Neutrophil (primary cell): Measurements from ENCODE around the gene STAT6.

Source experiments
- H3K27ac ChIP-seq: fragments of 200-600 bp; sonication (generic); 2 replicates; pipeline ENCODE4 v1.5.1; 2016; ENCODE audit warnings: mild to moderate bottlenecking, moderate library complexity
- H3K27me3 ChIP-seq: fragments of 200-600 bp; sonication (generic); 2 replicates; pipeline ENCODE4 v1.6.0; 2016; ENCODE audit warnings: mild to moderate bottlenecking
- H3K36me3 ChIP-seq: fragments of 200-600 bp; sonication (generic); 2 replicates; pipeline ENCODE4 v1.5.1; 2017
- H3K4me1 ChIP-seq, 2 experiments: fragments of 200-600 bp in 1 of 2; sonication (generic) in 1 of 2; 1 replicate in 1 of 2; 2 replicates in 1 of 2; pipeline versions ENCODE4 v1.5.1 to v1.6.1; 2013 to 2016; ENCODE audit warnings: low read depth in 1 of 2, low read length in 1 of 2, mild to moderate bottlenecking in 1 of 2, moderate library complexity in 1 of 2; ENCODE audit not compliant: control insufficient read depth in 1 of 2, insufficient read depth in 1 of 2
- H3K4me3 ChIP-seq, 2 experiments: fragments of 200-600 bp in 1 of 2; sonication (generic) in 1 of 2; 1 replicate in 1 of 2; 2 replicates in 1 of 2; pipeline ENCODE4 v1.5.1; 2013 to 2016; ENCODE audit warnings: low read depth in 1 of 2, low read length in 1 of 2, mild to moderate bottlenecking in 1 of 2, moderate library complexity in 1 of 2
- H3K9me3 ChIP-seq: fragments of 200-600 bp; sonication (generic); 2 replicates; pipeline ENCODE4 v1.5.1; 2016
- CTCF ChIP-seq: fragments of 200-600 bp; sonication (generic); IDR thresholded peaks from 2 replicates; pipeline ENCODE4 v1.5.1; 2016; ENCODE audit warnings: antibody characterized with exemption

STAT6 gene

GRCh38 chr12:57069523-57069922, 41.6 kb downstream of the STAT6 start:
- peak; percentile 91 for TF ChIP-seq CTCF
- H3K9me3 ChIP-seq, result no peaks in the 10 kb centered on the region
- peak overlapping the region; percentile 26 to 40 for H3K4me3 ChIP-seq
- no peaks in the 10 kb centered on the region for H3K27me3 ChIP-seq
- H3K27ac ChIP-seq, result peak overlapping the region; percentile 91
- no peaks in the 10 kb centered on the region for H3K36me3 ChIP-seq
- peaks cover 13 to 16% of the 10 kb centered on the region in 2 experiments for H3K4me1 ChIP-seq

- H3K4me1 ChIP-seq, result peaks cover 13 to 16% of the 10 kb centered on the region in 2 experiments
- no peak overlapping the region for H3K4me3 ChIP-seq
- no peaks in the 10 kb centered on the region for H3K36me3 ChIP-seq
- TF ChIP-seq CTCF, result no peak
- H3K27ac ChIP-seq, result no peak overlapping the region
- no peaks in the 10 kb centered on the region for H3K27me3 ChIP-seq
- H3K9me3 ChIP-seq, result no peaks in the 10 kb centered on the region
These were observed 44.9 kb downstream of the STAT6 start for GRCh38 chr12:57066245-57066644.

GRCh38 chr12:57063991-57064685, 47.0 kb downstream of the STAT6 start:
- Histone ChIP-seq H3K9me3 (no peaks in the 10 kb centered on the region), H3K36me3 (peaks cover 15% of the 10 kb centered on the region), H3K4me3 (no peak overlapping the region), H3K27ac (no peak overlapping the region), H3K27me3 (no peaks in the 10 kb centered on the region), H3K4me1 (peaks cover 0 to under 1% of the 10 kb centered on the region in 2 experiments)
- TF ChIP-seq CTCF, result no peak

GRCh38 chr12:57058454-57058853, 52.7 kb downstream of the STAT6 start:
- no peaks in the 10 kb centered on the region for H3K9me3 ChIP-seq
- H3K27me3 ChIP-seq, result no peaks in the 10 kb centered on the region
- H3K4me3 ChIP-seq, result no peak overlapping the region
- no peak for TF ChIP-seq CTCF
- peaks cover 5 to 9% of the 10 kb centered on the region in 2 experiments for H3K4me1 ChIP-seq
- peaks cover 38% of the 10 kb centered on the region for H3K36me3 ChIP-seq
- no peak overlapping the region for H3K27ac ChIP-seq

- Histone ChIP-seq H3K27me3 (no peaks in the 10 kb centered on the region), H3K9me3 (no peaks in the 10 kb centered on the region), H3K4me3 (no peak overlapping the region), H3K27ac (no peak overlapping the region), H3K36me3 (peaks cover 38% of the 10 kb centered on the region), H3K4me1 (peaks cover 5 to 9% of the 10 kb centered on the region in 2 experiments)
- no peak for TF ChIP-seq CTCF
These were observed 54.0 kb downstream of the STAT6 start for GRCh38 chr12:57057067-57057751.
